Muscle of arm (tissue), 12 donors: ENCODE measurements around the gene GEMIN4. TPM values are rescaled to one million over a fixed set of nuclear protein-coding genes. Genes with fewer than 3 reads are reported as not detected.
"Not testable (repeated sequence)": the region's sequence is repeated elsewhere in the genome, so short reads cannot be mapped to it uniquely, and the experiment has no call there.

ENCODE experiments used
- DNase-seq: peaks from one replicate; pipeline ENCODE4 v3.0.0-alpha.2; 2013
- polyA plus RNA-seq, 12 donors: library from polyadenylated mRNA; unstranded; fragments of 120-200 nt; gene quantifications; one replicate each; pipeline ENCODE4 v1.2.1, GENCODE V29; 2013; ENCODE audit not compliant: insufficient read length in 12 of 12

GEMIN4 gene
- polyA plus RNA-seq, 12 donors = 12.5 to 24.4 (median 14.5) TPM; not detected in 1

GRCh38 chr17:784143-784542, 32.1 kb upstream of the GEMIN4 start:
- DNase-seq = no peak

- peak; percentile 94 for DNase-seq
Observed at GRCh38 chr17:781805-782731, 30.0 kb upstream of the GEMIN4 start, which contains the start of the genes GLOD4 and MRM3. Gene GLOD4, minus strand, starts transcription at chr17:782280. Its CDS starts 25 bp downstream, at chr17:782255. Gene MRM3, plus strand, starts transcription at chr17:782353. Its CDS starts 26 bp downstream, at chr17:782379.

- DNase-seq = no peak
Observed at GRCh38 chr17:778096-778495, 26.0 kb upstream of the GEMIN4 start.

- no peak for DNase-seq
Observed at GRCh38 chr17:774313-774584, 22.2 kb upstream of the GEMIN4 start.

- DNase-seq = no peak
Observed at GRCh38 chr17:773467-774312, 21.6 kb upstream of the GEMIN4 start.

GRCh38 chr17:773016-773415, 21.0 kb upstream of the GEMIN4 start:
- DNase-seq = no peak

GRCh38 chr17:767076-767475, 15.0 kb upstream of the GEMIN4 start:
- DNase-seq = no peak

- no peak for DNase-seq
Observed at GRCh38 chr17:760371-760770, 8.3 kb upstream of the GEMIN4 start.

GRCh38 chr17:759964-760363, 7.9 kb upstream of the GEMIN4 start:
- no peak for DNase-seq

- not testable (repeated sequence) for DNase-seq
Observed at GRCh38 chr17:756010-756567, 4.0 kb upstream of the GEMIN4 start.

GRCh38 chr17:755319-755961, 3.4 kb upstream of the GEMIN4 start:
- not testable (repeated sequence) for DNase-seq

- no peak for DNase-seq
Observed at GRCh38 chr17:753418-753817, 1.4 kb upstream of the GEMIN4 start.

GRCh38 chr17:752620-753219, 656 bp upstream of the GEMIN4 start:
- DNase-seq = peak; percentile 80

- DNase-seq = no peak
Observed at GRCh38 chr17:751269-752001, 629 bp downstream of the GEMIN4 start.

GRCh38 chr17:750431-751037, 1.5 kb downstream of the GEMIN4 start:
- DNase-seq = no peak

GRCh38 chr17:749359-749758, 2.7 kb downstream of the GEMIN4 start:
- DNase-seq = not testable (repeated sequence)

- DNase-seq = not testable (repeated sequence)
Observed at GRCh38 chr17:748604-749003, 3.5 kb downstream of the GEMIN4 start.

- DNase-seq = no peak
Observed at GRCh38 chr17:746783-747629, 5.1 kb downstream of the GEMIN4 start.

GRCh38 chr17:746181-746580, 5.9 kb downstream of the GEMIN4 start:
- no peak for DNase-seq
